ENCODE data around the gene DCAKD. TPM values are rescaled to one million over a fixed set of nuclear protein-coding genes. Genes with fewer than 3 reads are reported as not detected.

Gene DCAKD
- total RNA-seq, 1 experiment from 2014 or later = 57.7 TPM

GRCh38 chr17:45016237-45016636, 35.2 kb downstream of the DCAKD start:
- peaks cover 36% of the 10 kb centered on the region for H3K4me1 Mint-ChIP-seq
- DNase-seq (ENCODE audit: low spot score) = no peak
- ChIA-PET CTCF (interaction anchor here (1.7 to 8.0 kb wide), 2 partner anchors 46 to 96 kb away, joined by 9 to 117 read pairs; partner anchors contain the start of gene C1QL1), POLR2A (no interaction called here)
- peaks cover 38% of the 10 kb centered on the region for H3K27me3 Mint-ChIP-seq (ENCODE audit: low read depth)
- no peak overlapping the region for H3K4me3 Mint-ChIP-seq
- no peak for ATAC-seq
- H3K9me3 Mint-ChIP-seq = no peaks in the 10 kb centered on the region
- H3K36me3 Mint-ChIP-seq = no peaks in the 10 kb centered on the region
- no peak overlapping the region for H3K27ac Mint-ChIP-seq
- no peak for TF ChIP-seq AFF4 (CRISPR knock-in tag; IDR thresholded peaks at IDR 0.05; ENCODE audit: borderline replicate concordance)
- no peak for TF ChIP-seq USF1 (CRISPR knock-in tag; IDR thresholded peaks at IDR 0.05)
- no peak for TF ChIP-seq FOXP4 (CRISPR knock-in tag; IDR thresholded peaks at IDR 0.05)
- TF ChIP-seq ATF1 (CRISPR knock-in tag; IDR thresholded peaks at IDR 0.05) = no peak

- H3K36me3 Mint-ChIP-seq = no peaks in the 10 kb centered on the region
- DNase-seq (ENCODE audit: low spot score) (peak; percentile 27), ATAC-seq (peak; percentile 57)
- H3K4me3 Mint-ChIP-seq = no peak overlapping the region
- H3K4me1 Mint-ChIP-seq = peaks cover 22% of the 10 kb centered on the region
- ChIA-PET CTCF (interaction anchor here (0.5 to 5.8 kb wide), 19 partner anchors 8 to 877 kb away, joined by 3 to 39 read pairs (median 5); partner anchors contain the start of genes ACBD4 and C1QL1), POLR2A (interaction anchor here (0.6 kb wide), 1 partner anchor 195 kb away, joined by 3 read pairs; no protein-coding TSS in a partner anchor)
- H3K27ac Mint-ChIP-seq = peak overlapping the region; percentile 21; the same call in 1 of the 2 replicates
- H3K27me3 Mint-ChIP-seq (ENCODE audit: low read depth) = peaks cover 12% of the 10 kb centered on the region
- H3K9me3 Mint-ChIP-seq = no peaks in the 10 kb centered on the region
- TF ChIP-seq STAT6 (CRISPR knock-in tag; conservative IDR thresholded peaks at IDR 0.05; ENCODE audit: low read depth) (no peak), CDX4 (CRISPR knock-in tag; IDR thresholded peaks at IDR 0.05; ENCODE audit: borderline replicate concordance) (no peak), ZMAT4 (CRISPR knock-in tag; IDR thresholded peaks at IDR 0.05) (no peak), PRRX2 (CRISPR knock-in tag; IDR thresholded peaks at IDR 0.05) (no peak), JAZF1 (CRISPR knock-in tag; IDR thresholded peaks at IDR 0.05) (no peak), TP53 (CRISPR knock-in tag; IDR thresholded peaks at IDR 0.05) (no peak), ZNF263 (CRISPR knock-in tag; IDR thresholded peaks at IDR 0.05; ENCODE audit: low read depth) (no peak), SP1 (CRISPR knock-in tag; conservative IDR thresholded peaks at IDR 0.05) (no peak), ZNF281 (CRISPR knock-in tag; IDR thresholded peaks at IDR 0.05) (no peak), ATF3 (CRISPR knock-in tag; conservative IDR thresholded peaks at IDR 0.05) (no peak), NFE2L1 (CRISPR knock-in tag; IDR thresholded peaks at IDR 0.05) (no peak), ZNF396 (CRISPR knock-in tag; IDR thresholded peaks at IDR 0.05; ENCODE audit: borderline replicate concordance) (no peak), ATF1 (CRISPR knock-in tag; IDR thresholded peaks at IDR 0.05) (no peak)
These were observed 38.1 kb downstream of the DCAKD start for GRCh38 chr17:45013021-45013997.
